Motor neuron (in vitro differentiated cells): ENCODE results near the gene HSFX4. TPM values are rescaled to one million over a fixed set of nuclear protein-coding genes. Genes with fewer than 3 reads are reported as not detected.
"Not testable (repeated sequence)": the region's sequence is repeated elsewhere in the genome, so short reads cannot be mapped to it uniquely, and the experiment has no call there.

Source experiments
- ATAC-seq, 8 experiments: fragments of 200-7000 bp; cut with Tn5 transposase; replicated peaks in 6 of 8; 2 replicates each; pipeline ENCODE4 v1.8.0; 2021; ENCODE audit warnings: mild to moderate bottlenecking in 8 of 8, moderate library complexity in 8 of 8
- H3K27ac ChIP-seq, 2 donors: fragments of 250-450 bp; sonication (Bioruptor Pico); 2 replicates each; pipeline ENCODE4 v1.9.0; 2021; ENCODE audit warnings: antibody characterized with exemption in 2 of 2, mild to moderate bottlenecking in 2 of 2, moderate library complexity in 1 of 2
- H3K4me1 ChIP-seq, 2 donors: fragments of 250-450 bp; sonication (Bioruptor Pico); replicated peaks in 1 of 2; 2 replicates each; pipeline ENCODE4 v1.6.1; 2021; ENCODE audit warnings: antibody characterized with exemption in 2 of 2, mild to moderate bottlenecking in 2 of 2, moderate library complexity in 1 of 2
- H3K4me3 ChIP-seq, 5 donors: fragments of 250-450 bp; sonication (Bioruptor Pico); 2 replicates each; pipeline ENCODE4 v1.9.0; 2021; ENCODE audit warnings: antibody characterized with exemption in 5 of 5, mild to moderate bottlenecking in 5 of 5, moderate library complexity in 4 of 5
- WGBS, 10 experiments: fragments of 450-650 bp; shearing (Covaris generic); methylation state at CpG; one replicate each; pipeline ENCODE4 v1.0.0; 2022; 5-methylcytosine and 5-hydroxymethylcytosine counted together
- in situ Hi-C, 9 experiments: fragments of 400-800 bp; cut with MboI; loops; one replicate each; pipeline ENCODE4 v1.15.0; 2021; ENCODE audit warnings: low sequenced_read_pairs in 9 of 9, low pct_unique_long_range_greater_than_20kb in 2 of 9; ENCODE audit not compliant: unreplicated experiment in 9 of 9
- total RNA-seq, 8 experiments: library from RNA; unstranded; fragments of 300-600 nt; gene quantifications; 2 replicates each; pipeline versions ENCODE4 v1.2.3 to v1.2.4, GENCODE V29; 2022

HSFX4 gene
- total RNA-seq, 8 experiments from 2014 or later, result 0.22 to 0.70 (median 0.43) TPM

- H3K27ac ChIP-seq, ATAC-seq, in situ Hi-C loops, H3K4me1 ChIP-seq: not testable (repeated sequence)
- no CpG with 5 or more reads among the region's 11 CpGs for WGBS, 10 experiments
- H3K4me3 ChIP-seq, result peak overlapping the region; percentile 63 to 99 (median 86)
These were observed 11.3 kb downstream of the HSFX4 start for GRCh38 chrX:149940674-149941024.

GRCh38 chrX:149945087-149945670 is 15.8 kb downstream of the HSFX4 start:
- H3K4me1 ChIP-seq, H3K4me3 ChIP-seq, H3K27ac ChIP-seq, ATAC-seq, in situ Hi-C loops: not testable (repeated sequence)
- WGBS, 10 experiments, result 40 to 100% (median 88%) methylated on average over 1 to 5 of the region's 11 CpGs; no CpG with 5 or more reads in 4 of the 10 experiments

GRCh38 chrX:149945820-149946219 is 16.4 kb downstream of the HSFX4 start:
- WGBS, 10 experiments, result no CpG with 5 or more reads among the region's 9 CpGs
- in situ Hi-C loops, result not testable (repeated sequence)

GRCh38 chrX:149946932-149947331 is 17.6 kb downstream of the HSFX4 start:
- ATAC-seq, H3K27ac ChIP-seq, H3K4me3 ChIP-seq, in situ Hi-C loops, H3K4me1 ChIP-seq: not testable (repeated sequence)
- WGBS, 10 experiments, result no CpG with 5 or more reads among the region's 3 CpGs

More at GRCh38 chrX:149945820-149946219, 16.4 kb downstream of the HSFX4 start:
- not testable (repeated sequence) for H3K27ac ChIP-seq, ATAC-seq, H3K4me3 ChIP-seq, H3K4me1 ChIP-seq

- no peak overlapping the region for H3K27ac ChIP-seq
- H3K4me1 ChIP-seq, result no peaks in the 10 kb centered on the region
- no peak for ATAC-seq
- 56 to 100% methylated on average over 2 to 3 of the region's 3 CpGs; no CpG with 5 or more reads in 8 of the 10 experiments for WGBS, 10 experiments
- no peak overlapping the region for H3K4me3 ChIP-seq
- in situ Hi-C loops, result no loop called here
These were observed 18.6 kb downstream of the HSFX4 start for GRCh38 chrX:149948016-149948415.

GRCh38 chrX:149949743-149950436 is 20.5 kb downstream of the HSFX4 start:
- H3K4me1 ChIP-seq, result no peaks in the 10 kb centered on the region
- in situ Hi-C loops, result loop anchor here in 6 of 9 experiments (25.0 kb wide), 2 partner anchors 412 to 737 kb away; partner anchors contain the start of genes MTMR1 (in 4 of the 6) and MAMLD1 (in 2 of the 6)
- H3K27ac ChIP-seq, result no peak overlapping the region
- no peak for ATAC-seq
- WGBS, 10 experiments, result 42 to 93% (median 80%) methylated on average over 1 to 2 of the region's 6 CpGs; no CpG with 5 or more reads in 6 of the 10 experiments
- no peak overlapping the region for H3K4me3 ChIP-seq

- WGBS, 10 experiments, result 0% methylated on average over 1 of the region's 1 CpG; no CpG with 5 or more reads in 8 of the 10 experiments
- Histone ChIP-seq H3K4me3 (no peak overlapping the region), H3K27ac (no peak overlapping the region), H3K4me1 (no peaks in the 10 kb centered on the region)
- peak in 3 of 8 experiments; percentile 27 to 51 (median 44) for ATAC-seq
- in situ Hi-C loops, result loop anchor here in 6 of 9 experiments (25.0 kb wide), 2 partner anchors 412 to 737 kb away; partner anchors contain the start of genes MTMR1 (in 4 of the 6) and MAMLD1 (in 2 of the 6)
These were observed 21.3 kb downstream of the HSFX4 start for GRCh38 chrX:149950681-149951080.

GRCh38 chrX:149961572-149961971 is 32.2 kb downstream of the HSFX4 start:
- WGBS, 10 experiments, result 52 to 100% (median 57%) methylated on average over 2 of the region's 2 CpGs; no CpG with 5 or more reads in 7 of the 10 experiments
- H3K27ac ChIP-seq, result no peak overlapping the region
- H3K4me1 ChIP-seq, result peaks cover 0 to 5% of the 10 kb centered on the region in 2 donors
- ATAC-seq, result no peak
- in situ Hi-C loops, result loop anchor here in 6 of 9 experiments (25.0 kb wide), 2 partner anchors 401 to 726 kb away; partner anchors contain the start of genes MTMR1 (in 4 of the 6) and MAMLD1 (in 2 of the 6)
- H3K4me3 ChIP-seq, result no peak overlapping the region

GRCh38 chrX:149962010-149962409 is 32.6 kb downstream of the HSFX4 start:
- Histone ChIP-seq H3K4me3 (no peak overlapping the region), H3K27ac (no peak overlapping the region), H3K4me1 (peaks cover 0 to 5% of the 10 kb centered on the region in 2 donors)
- in situ Hi-C loops, result loop anchor here in 6 of 9 experiments (25.0 kb wide), 2 partner anchors 400 to 725 kb away; partner anchors contain the start of genes MTMR1 (in 4 of the 6) and MAMLD1 (in 2 of the 6)
- ATAC-seq, result no peak

- peaks cover 0 to 5% of the 10 kb centered on the region in 2 donors for H3K4me1 ChIP-seq
- no peak overlapping the region for H3K27ac ChIP-seq
- H3K4me3 ChIP-seq, result no peak overlapping the region
- ATAC-seq, result peak; percentile 89 to 100 (median 98)
- in situ Hi-C loops, result loop anchor here in 6 of 9 experiments (25.0 kb wide), 2 partner anchors 399 to 724 kb away; partner anchors contain the start of genes MTMR1 (in 4 of the 6) and MAMLD1 (in 2 of the 6)
- 0 to 30% (median 7%) methylated on average over 1 to 9 of the region's 9 CpGs; no CpG with 5 or more reads in 6 of the 10 experiments for WGBS, 10 experiments
These were observed 33.7 kb downstream of the HSFX4 start for GRCh38 chrX:149962859-149963757.

- H3K4me1 ChIP-seq, result no peaks in the 10 kb centered on the region
- H3K27ac ChIP-seq, result no peak overlapping the region
- peak in 3 of 8 experiments; percentile 36 to 49 (median 45) for ATAC-seq
- H3K4me3 ChIP-seq, result no peak overlapping the region
- in situ Hi-C loops, result no loop called here
- 33 to 100% (median 60%) methylated on average over 1 to 3 of the region's 3 CpGs; no CpG with 5 or more reads in 5 of the 10 experiments for WGBS, 10 experiments
These were observed 49.8 kb downstream of the HSFX4 start for GRCh38 chrX:149979126-149979644.
